Fibroblast of the aortic adventitia (primary cell): Measurements from ENCODE around the gene CYP26A1. TPM values are rescaled to one million over a fixed set of nuclear protein-coding genes. Genes with fewer than 3 reads are reported as not detected.

ENCODE experiments used
- DNase-seq: peaks from one replicate; pipeline ENCODE4 v3.0.0-alpha.2; 2010; ENCODE audit warnings: low read depth
- H3K4me3 ChIP-seq: 2 replicates; pipeline ENCODE4 v1.5.1; 2011; ENCODE audit warnings: low read depth, mild to moderate bottlenecking, control low read depth, low read length, moderate library complexity
- total RNA-seq: library from RNA; depleted of rRNA; stranded (reverse); fragments of >200 nt; gene quantifications from 2 replicates; pipeline ENCODE4 v1.2.3, GENCODE V29; 2012; ENCODE audit warnings: low replicate concordance
- TF ChIP-seq, protein P1 (sequence below): IDR thresholded peaks from 2 replicates; pipeline ENCODE4 v1.5.1; 2011; ENCODE audit warnings: mild to moderate bottlenecking, low read length, control low read depth, inconsistent platforms; ENCODE audit not compliant: insufficient read depth

Gene CYP26A1
- total RNA-seq, 1 donor, result not detected

DNA sequence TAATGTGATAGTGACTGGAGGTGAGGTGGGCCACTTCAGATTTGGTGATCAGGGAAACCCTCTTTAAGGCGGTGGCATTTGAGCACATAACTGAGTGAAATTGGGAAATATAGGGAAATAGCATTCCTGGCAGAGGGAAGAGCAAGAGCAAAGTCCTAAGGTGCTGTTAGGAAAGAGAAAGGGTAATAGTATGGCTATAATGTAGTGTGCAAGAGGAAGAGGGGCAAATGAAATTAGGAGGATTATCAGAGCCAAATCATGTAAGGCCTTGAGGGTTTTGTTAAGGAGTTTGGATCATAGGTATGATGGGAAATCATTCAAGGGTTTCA is 40.9 kb upstream of the CYP26A1 start:
- H3K4me3 ChIP-seq, result no peak overlapping the region
- TF ChIP-seq, protein P1, sequence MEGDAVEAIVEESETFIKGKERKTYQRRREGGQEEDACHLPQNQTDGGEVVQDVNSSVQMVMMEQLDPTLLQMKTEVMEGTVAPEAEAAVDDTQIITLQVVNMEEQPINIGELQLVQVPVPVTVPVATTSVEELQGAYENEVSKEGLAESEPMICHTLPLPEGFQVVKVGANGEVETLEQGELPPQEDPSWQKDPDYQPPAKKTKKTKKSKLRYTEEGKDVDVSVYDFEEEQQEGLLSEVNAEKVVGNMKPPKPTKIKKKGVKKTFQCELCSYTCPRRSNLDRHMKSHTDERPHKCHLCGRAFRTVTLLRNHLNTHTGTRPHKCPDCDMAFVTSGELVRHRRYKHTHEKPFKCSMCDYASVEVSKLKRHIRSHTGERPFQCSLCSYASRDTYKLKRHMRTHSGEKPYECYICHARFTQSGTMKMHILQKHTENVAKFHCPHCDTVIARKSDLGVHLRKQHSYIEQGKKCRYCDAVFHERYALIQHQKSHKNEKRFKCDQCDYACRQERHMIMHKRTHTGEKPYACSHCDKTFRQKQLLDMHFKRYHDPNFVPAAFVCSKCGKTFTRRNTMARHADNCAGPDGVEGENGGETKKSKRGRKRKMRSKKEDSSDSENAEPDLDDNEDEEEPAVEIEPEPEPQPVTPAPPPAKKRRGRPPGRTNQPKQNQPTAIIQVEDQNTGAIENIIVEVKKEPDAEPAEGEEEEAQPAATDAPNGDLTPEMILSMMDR, result no peak
- no peak for DNase-seq

DNA sequence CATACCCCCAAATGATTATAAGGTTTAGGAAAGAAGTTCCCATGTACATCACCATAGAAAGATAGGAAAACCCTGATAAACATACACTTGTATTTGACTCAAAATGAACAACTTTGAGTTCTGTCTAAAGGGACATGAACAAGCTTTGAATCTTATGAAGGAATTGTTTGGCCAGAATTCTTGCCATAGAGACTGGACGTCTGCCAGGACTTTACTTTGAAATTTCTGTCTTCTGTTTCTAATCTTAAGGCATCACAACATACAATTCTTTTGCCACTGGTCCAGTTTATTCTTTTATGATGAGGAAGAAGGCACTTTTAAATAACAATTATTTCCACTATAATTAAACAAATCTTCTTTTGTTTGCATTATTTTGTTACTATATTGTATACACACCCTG is 39.3 kb upstream of the CYP26A1 start:
- H3K4me3 ChIP-seq, result no peak overlapping the region
- peak; percentile 70 for DNase-seq
- TF ChIP-seq, protein P1, result no peak

- DNase-seq, result peak; percentile 10
- no peak overlapping the region for H3K4me3 ChIP-seq
- TF ChIP-seq, protein P1, result no peak
These were observed 34.6 kb upstream of the CYP26A1 start for GRCh38 chr10:93039110-93039509.

GRCh38 chr10:93039721-93040120 is 34.0 kb upstream of the CYP26A1 start:
- TF ChIP-seq, protein P1, result peak; percentile 77
- peak; percentile 64 for DNase-seq
- no peak overlapping the region for H3K4me3 ChIP-seq

- DNase-seq, result no peak
- TF ChIP-seq, protein P1, result no peak
- no peak overlapping the region for H3K4me3 ChIP-seq
These were observed 19.2 kb upstream of the CYP26A1 start for GRCh38 chr10:93054486-93054885.

DNA sequence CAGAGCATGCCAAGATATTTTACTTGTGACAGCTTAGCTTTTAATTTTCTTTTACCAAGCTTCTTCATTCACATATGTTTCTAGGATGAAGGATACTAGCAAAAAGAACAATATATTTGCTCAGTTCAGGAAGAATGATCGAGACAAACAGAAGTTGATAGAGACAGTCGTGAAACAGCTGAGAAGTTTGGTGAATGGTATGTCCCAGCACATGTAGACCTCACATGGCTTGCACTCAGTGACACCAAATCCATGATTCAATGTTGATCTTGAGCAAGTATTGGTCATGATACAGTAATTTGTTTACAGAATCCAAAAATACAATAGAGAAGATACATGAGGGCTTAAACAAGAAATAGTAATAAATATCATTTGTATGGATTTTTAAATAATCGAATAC is 15.6 kb upstream of the CYP26A1 start:
- TF ChIP-seq, protein P1, result no peak
- no peak for DNase-seq
- no peak overlapping the region for H3K4me3 ChIP-seq
